ENCODE measurements around the gene CHCHD6. TPM values are rescaled to one million over a fixed set of nuclear protein-coding genes. Genes with fewer than 3 reads are reported as not detected.

CHCHD6 gene
- total RNA-seq, 2 donors from 2014 or later = 8.4 to 10.9 TPM

DNA sequence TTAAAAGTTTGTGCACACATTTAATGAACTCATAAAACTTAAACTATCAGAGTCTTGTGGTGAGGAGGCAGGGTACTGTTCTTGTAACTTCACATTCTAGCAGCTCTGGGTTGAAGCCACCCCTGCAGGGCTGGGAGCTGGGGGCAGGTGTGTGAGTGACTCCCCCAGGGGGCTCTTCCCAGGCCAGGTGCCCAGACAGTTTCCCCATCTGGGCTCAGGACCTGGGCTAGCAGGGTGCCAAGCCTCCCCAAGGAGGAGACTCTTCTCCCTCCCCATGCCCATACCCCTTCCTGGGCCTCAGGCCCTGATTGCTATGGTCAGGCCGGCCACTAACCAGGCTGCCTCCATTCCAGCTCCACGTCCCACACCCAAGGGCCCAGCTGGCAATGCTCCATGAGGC, 22.0 kb upstream of the CHCHD6 start:
- H3K27me3 ChIP-seq = no peaks in the 10 kb centered on the region

DNA sequence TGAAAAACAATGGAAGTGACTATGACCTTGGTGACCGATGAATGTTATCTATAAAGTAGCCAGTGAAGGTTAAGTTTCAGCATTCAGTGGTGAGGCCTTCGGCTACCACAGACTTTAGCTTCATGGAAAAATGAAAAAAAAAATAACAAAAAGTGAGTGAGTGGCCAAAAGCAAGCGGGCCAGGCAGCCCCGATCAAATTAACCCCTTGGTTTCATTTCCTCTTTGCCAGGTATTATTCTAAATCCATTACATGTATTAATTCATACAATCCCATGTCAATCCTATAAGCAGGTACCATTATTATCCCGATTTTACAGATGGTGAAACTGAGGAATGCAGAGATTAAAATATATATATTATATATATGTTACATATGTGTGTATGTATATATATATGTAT, 21.0 kb upstream of the CHCHD6 start:
- DNase-seq (ENCODE audit: low spot score) = no peak
- Histone ChIP-seq H3K36me3 (no peaks in the 10 kb centered on the region), H3K27ac (no peak overlapping the region), H3K4me1 (peaks cover 0 to 8% of the 10 kb centered on the region in 2 donors), H3K27me3 (no peaks in the 10 kb centered on the region), H3K4me3 (no peak overlapping the region), H3K9me3 (no peaks in the 10 kb centered on the region)
- TF ChIP-seq, protein P1, sequence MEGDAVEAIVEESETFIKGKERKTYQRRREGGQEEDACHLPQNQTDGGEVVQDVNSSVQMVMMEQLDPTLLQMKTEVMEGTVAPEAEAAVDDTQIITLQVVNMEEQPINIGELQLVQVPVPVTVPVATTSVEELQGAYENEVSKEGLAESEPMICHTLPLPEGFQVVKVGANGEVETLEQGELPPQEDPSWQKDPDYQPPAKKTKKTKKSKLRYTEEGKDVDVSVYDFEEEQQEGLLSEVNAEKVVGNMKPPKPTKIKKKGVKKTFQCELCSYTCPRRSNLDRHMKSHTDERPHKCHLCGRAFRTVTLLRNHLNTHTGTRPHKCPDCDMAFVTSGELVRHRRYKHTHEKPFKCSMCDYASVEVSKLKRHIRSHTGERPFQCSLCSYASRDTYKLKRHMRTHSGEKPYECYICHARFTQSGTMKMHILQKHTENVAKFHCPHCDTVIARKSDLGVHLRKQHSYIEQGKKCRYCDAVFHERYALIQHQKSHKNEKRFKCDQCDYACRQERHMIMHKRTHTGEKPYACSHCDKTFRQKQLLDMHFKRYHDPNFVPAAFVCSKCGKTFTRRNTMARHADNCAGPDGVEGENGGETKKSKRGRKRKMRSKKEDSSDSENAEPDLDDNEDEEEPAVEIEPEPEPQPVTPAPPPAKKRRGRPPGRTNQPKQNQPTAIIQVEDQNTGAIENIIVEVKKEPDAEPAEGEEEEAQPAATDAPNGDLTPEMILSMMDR (IDR thresholded peaks at IDR 0.05) = no peak

More for the DNA sequence above, 22.0 kb upstream of the CHCHD6 start:
- peaks cover 0 to 8% of the 10 kb centered on the region in 2 donors for H3K4me1 ChIP-seq
- H3K36me3 ChIP-seq = no peaks in the 10 kb centered on the region
- TF ChIP-seq, protein P1 (IDR thresholded peaks at IDR 0.05) = no peak
- no peak overlapping the region for H3K27ac ChIP-seq
- no peaks in the 10 kb centered on the region for H3K9me3 ChIP-seq
- no peak overlapping the region for H3K4me3 ChIP-seq
- peak; percentile 21 for DNase-seq (ENCODE audit: low spot score)

DNA sequence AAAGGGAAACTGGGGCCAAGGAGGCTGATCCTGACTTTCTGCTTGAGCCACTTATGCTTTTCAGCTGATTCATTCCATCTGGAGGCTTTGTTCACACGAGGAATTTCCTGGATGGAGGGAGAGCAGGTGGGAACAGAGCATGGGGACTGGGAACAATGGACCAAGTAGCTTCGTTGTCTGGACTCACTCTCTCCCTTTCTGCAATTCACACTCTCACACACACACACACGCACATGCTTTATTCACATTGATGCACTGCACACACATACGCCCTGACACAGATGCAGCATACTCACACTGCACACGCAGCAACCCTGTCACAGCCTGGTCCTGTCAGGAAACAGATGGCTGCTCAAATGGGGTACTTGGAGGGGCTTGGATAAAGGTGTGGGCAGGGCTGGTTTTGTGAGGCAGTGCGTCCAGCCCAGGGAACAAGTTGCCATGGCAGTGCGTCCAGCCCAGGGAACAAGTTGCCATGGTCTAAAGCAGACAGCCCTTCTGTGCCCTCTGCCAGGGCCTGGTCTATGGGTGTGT, 19.8 kb upstream of the CHCHD6 start:
- H3K9me3 ChIP-seq = no peaks in the 10 kb centered on the region
- no peaks in the 10 kb centered on the region for H3K27me3 ChIP-seq
- no peak overlapping the region for H3K27ac ChIP-seq
- H3K4me3 ChIP-seq = no peak overlapping the region
- H3K4me1 ChIP-seq = peaks cover 0 to 3% of the 10 kb centered on the region in 2 donors
- peak; percentile 42 for DNase-seq (ENCODE audit: low spot score)
- TF ChIP-seq, protein P1 (IDR thresholded peaks at IDR 0.05) = no peak
- no peaks in the 10 kb centered on the region for H3K36me3 ChIP-seq

DNA sequence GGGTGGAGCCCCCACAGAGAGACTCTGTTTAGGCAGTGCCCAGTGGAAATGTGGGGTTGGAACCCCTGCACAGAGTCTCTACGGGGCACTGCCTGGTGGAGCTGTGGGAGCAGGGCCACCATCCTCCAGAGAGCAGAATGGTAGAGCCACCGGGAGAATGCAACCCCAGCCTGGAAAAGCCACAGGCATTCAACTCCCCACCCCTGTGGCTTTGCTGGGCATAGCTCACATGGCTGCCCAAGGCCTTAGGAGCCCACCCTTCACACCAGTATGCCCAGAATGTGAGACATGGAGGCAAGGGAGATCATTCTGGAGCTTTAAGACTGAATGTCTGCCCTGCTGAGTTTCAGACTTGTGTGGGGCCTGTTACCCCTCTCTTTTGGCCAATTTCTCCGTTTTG, 19.0 kb upstream of the CHCHD6 start:
- H3K27ac ChIP-seq = no peak overlapping the region
- H3K9me3 ChIP-seq = no peaks in the 10 kb centered on the region
- H3K4me1 ChIP-seq = no peaks in the 10 kb centered on the region
- no peak overlapping the region for H3K4me3 ChIP-seq
- TF ChIP-seq, protein P1 (IDR thresholded peaks at IDR 0.05) = no peak
- no peak for DNase-seq (ENCODE audit: low spot score)
- no peaks in the 10 kb centered on the region for H3K36me3 ChIP-seq
- no peaks in the 10 kb centered on the region for H3K27me3 ChIP-seq

DNA sequence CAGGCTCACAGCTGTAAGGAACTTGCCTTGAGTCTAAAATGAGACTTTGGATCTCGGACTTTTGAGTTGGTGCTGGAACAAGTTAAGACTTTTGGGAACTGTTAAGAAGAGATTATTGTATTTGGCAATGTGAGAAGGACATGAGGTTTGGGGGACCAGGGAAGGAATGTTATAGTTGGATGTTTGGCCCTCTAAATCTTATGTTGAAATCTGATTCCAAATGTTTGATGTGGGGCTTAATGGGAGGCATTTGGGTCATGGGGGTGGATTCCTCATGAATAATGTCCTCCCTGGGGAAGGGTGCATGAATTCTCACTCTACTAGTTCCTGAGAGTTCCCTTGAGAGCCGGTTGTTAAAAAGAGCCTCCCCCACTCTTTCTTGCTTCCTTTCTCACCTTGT, 18.5 kb upstream of the CHCHD6 start:
- Histone ChIP-seq H3K27me3 (no peaks in the 10 kb centered on the region), H3K9me3 (no peaks in the 10 kb centered on the region), H3K27ac (no peak overlapping the region), H3K36me3 (no peaks in the 10 kb centered on the region), H3K4me1 (no peaks in the 10 kb centered on the region), H3K4me3 (no peak overlapping the region)
- DNase-seq (ENCODE audit: low spot score) = no peak
- TF ChIP-seq, protein P1 (IDR thresholded peaks at IDR 0.05) = no peak

DNA sequence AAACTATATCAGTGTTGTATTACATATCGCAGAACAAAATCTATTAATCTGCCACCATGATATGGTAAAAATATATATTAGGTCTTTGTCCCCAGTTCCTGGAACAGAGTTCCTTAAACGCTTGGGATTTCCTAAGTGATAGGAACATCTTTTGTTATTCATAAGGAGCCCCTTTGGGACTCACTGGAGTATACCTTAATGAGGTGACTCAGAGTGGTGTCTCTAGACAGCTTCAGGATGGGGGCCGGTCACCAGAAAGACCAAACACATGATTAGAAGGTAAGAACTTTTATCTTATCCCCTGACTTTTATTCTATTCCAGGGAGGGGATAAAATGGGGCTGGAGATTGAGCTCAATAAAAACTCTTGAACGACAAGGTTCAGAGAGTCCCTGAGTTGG, 12.3 kb upstream of the CHCHD6 start:
- Histone ChIP-seq H3K4me3 (no peak overlapping the region), H3K4me1 (no peaks in the 10 kb centered on the region), H3K9me3 (no peaks in the 10 kb centered on the region), H3K27ac (no peak overlapping the region), H3K36me3 (no peaks in the 10 kb centered on the region), H3K27me3 (peaks cover 0 to 3% of the 10 kb centered on the region in 2 donors)
- TF ChIP-seq, protein P1 (IDR thresholded peaks at IDR 0.05) = no peak
- DNase-seq (ENCODE audit: low spot score) = no peak

Data from right atrium auricular region (tissue), 2 donors.